Subcutaneous abdominal adipose tissue (tissue), 5 donors: ENCODE measurements around the gene FERMT3.
A peak's percentile ranks its signal among the peaks of the same experiment; 100 is the strongest.

ENCODE experiments used
- H3K27ac ChIP-seq: one replicate; pipeline ENCODE4 v1.7.0; 2013; ENCODE audit warnings: low read depth, mild to moderate bottlenecking, inconsistent platforms, low read length, moderate library complexity
- H3K27me3 ChIP-seq, 5 donors: one replicate each; pipeline ENCODE4 v1.7.0; 2013; ENCODE audit warnings: low read length in 5 of 5, inconsistent platforms in 1 of 5; ENCODE audit not compliant: control insufficient read depth in 5 of 5, insufficient read depth in 4 of 5
- H3K36me3 ChIP-seq, 5 donors: one replicate each; pipeline ENCODE4 v1.7.0; 2013; ENCODE audit warnings: low read length in 5 of 5; ENCODE audit not compliant: control insufficient read depth in 5 of 5, insufficient read depth in 5 of 5
- H3K4me1 ChIP-seq, 5 donors: one replicate each; pipeline ENCODE4 v1.7.0; 2013; ENCODE audit warnings: low read length in 5 of 5, mild to moderate bottlenecking in 3 of 5, moderate library complexity in 1 of 5; ENCODE audit not compliant: control insufficient read depth in 5 of 5, insufficient read depth in 5 of 5
- H3K4me3 ChIP-seq, 5 donors: one replicate each; pipeline ENCODE4 v1.7.0; 2013; ENCODE audit warnings: low read length in 5 of 5, low read depth in 1 of 5
- H3K9ac ChIP-seq, 5 donors: one replicate each; pipeline ENCODE4 v1.7.0; 2013; ENCODE audit warnings: low read length in 5 of 5, mild to moderate bottlenecking in 4 of 5, moderate library complexity in 3 of 5
- H3K9me3 ChIP-seq, 5 donors: one replicate each; pipeline ENCODE4 v1.7.0; 2013; ENCODE audit warnings: low read length in 5 of 5; ENCODE audit not compliant: control insufficient read depth in 5 of 5
- donor health status: healthy.
- donor health status: healthy.
- donor health status: healthy.
- donor health status: healthy.
- donor health status: healthy.

The FERMT3 gene

DNA sequence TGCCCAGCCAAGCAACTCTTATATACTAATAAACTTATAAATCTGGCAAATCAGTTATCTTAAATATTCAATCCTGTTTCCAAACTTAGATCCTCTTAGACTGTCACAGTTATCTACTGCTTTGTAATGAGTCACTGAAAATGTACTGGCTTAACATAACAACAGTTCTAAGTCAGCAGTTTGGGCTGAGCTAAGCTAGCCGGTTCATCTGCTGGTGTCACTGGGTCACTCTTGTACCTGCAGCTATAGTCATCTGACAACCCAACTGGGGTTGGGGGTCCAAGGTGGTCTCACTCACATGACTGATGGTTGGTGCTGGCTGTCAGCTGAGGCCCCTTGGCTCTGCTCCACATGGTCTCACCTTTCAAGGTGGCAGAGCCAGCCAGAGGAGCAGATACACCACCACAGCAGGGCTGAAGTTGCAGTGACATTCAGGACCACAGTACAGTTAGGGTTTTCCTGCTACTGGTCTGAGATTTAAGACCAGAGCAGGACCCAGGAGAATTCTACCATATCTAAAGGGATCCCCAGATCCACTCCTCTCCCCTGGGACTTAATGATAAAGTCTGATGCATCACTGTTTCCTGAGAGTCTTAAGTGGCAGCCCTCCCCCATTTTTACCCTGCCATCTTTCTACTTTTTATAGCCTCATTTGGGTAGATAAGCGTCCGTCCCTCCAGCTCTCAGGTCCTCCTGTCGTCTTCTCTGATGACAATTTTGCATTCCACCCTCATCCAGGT, 32.7 kb upstream of the FERMT3 start:
- Histone ChIP-seq H3K4me1 (no peaks in the 10 kb centered on the region), H3K4me3 (no peak overlapping the region), H3K27me3 (no peaks in the 10 kb centered on the region), H3K27ac (no peak overlapping the region), H3K9me3 (peaks cover 0 to 4% (median 0%) of the 10 kb centered on the region in 5 donors), H3K9ac (no peak overlapping the region), H3K36me3 (no peaks in the 10 kb centered on the region)

DNA sequence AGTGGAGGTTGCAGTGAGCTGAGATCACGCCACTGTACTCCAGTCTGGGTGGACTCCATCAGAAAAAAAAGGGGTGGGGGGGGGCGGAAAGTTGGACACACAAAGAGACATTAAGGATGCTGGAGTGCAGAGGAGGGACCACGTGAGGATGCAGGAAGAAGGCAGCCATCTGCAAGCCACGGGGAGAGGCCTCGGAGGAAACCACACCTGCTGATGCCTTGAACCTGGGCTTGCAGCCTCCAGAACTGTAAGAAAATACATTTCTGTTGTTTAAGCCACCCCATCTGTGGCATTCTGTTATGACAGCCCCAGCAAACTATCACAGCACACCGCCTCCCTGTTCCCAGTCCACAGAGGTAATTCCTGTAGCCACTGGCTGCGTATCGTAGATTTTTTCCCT, 29.8 kb upstream of the FERMT3 start:
- Histone ChIP-seq H3K9me3 (peaks cover 0 to 4% (median 0%) of the 10 kb centered on the region in 5 donors), H3K9ac (no peak overlapping the region), H3K27ac (no peak overlapping the region), H3K36me3 (no peaks in the 10 kb centered on the region), H3K4me3 (no peak overlapping the region), H3K4me1 (peaks cover 2 to 13% (median 11%) of the 10 kb centered on the region in 5 donors), H3K27me3 (no peaks in the 10 kb centered on the region)

DNA sequence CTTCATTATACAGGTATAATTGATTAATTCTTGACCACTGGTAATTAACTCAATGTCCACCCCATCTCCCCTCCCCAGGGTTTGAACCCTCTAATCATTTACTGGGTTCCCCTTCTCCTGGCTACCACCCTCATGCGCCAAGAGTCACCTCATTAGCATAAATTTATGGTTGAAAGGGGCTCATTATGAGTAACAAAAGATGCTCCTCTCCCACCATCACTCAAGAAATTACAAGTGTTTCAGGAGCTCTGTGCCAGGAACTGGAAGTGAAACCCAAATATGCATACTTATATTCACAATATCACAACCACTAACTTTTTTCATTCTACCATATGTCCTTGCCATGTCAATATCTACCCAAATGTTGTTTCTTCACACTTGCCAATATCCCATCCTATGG, 28.3 kb upstream of the FERMT3 start:
- Histone ChIP-seq H3K4me1 (peaks cover 2 to 17% (median 14%) of the 10 kb centered on the region in 5 donors), H3K9ac (no peak overlapping the region), H3K27me3 (no peaks in the 10 kb centered on the region), H3K36me3 (no peaks in the 10 kb centered on the region), H3K27ac (no peak overlapping the region), H3K9me3 (peaks cover 0 to 4% (median 0%) of the 10 kb centered on the region in 5 donors), H3K4me3 (no peak overlapping the region)

DNA sequence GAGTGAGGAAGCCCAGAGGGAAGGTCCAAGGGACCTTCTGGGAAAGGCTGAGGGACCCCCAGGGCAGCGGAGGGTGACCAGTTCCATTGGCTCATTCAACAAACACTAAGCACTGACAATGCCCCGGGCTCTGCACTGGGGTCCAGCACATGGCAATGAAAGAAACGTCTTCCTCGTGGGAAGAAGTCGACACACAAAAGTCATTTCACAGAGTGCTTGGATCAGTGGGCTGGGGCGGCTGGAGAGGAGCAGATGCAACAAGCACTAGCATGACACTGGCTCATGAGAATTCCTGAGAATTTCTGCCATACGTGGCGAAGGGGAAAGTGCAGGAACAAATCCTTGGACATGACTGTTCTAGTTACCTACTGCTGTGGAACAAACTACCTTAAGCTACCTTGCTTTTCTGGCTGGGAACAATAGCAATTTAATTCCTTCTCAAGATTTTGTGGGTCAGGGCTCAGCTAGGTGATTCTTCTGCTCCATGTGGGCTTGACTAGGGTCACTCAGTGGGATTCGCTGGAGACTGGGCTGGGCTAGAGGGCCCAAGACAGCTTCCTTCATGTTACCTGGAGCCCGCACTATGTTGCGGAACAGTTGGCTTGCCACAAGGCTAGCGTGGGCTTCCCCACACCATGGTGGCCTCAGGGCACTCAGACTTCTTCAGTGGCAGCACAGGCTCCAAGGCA, 27.4 kb upstream of the FERMT3 start:
- no peak overlapping the region for H3K4me3 ChIP-seq
- no peaks in the 10 kb centered on the region for H3K27me3 ChIP-seq
- H3K27ac ChIP-seq, result no peak overlapping the region
- no peak overlapping the region for H3K9ac ChIP-seq
- H3K9me3 ChIP-seq, result no peaks in the 10 kb centered on the region
- H3K36me3 ChIP-seq, result no peaks in the 10 kb centered on the region
- H3K4me1 ChIP-seq, result peaks cover 2 to 26% (median 19%) of the 10 kb centered on the region in 5 donors

DNA sequence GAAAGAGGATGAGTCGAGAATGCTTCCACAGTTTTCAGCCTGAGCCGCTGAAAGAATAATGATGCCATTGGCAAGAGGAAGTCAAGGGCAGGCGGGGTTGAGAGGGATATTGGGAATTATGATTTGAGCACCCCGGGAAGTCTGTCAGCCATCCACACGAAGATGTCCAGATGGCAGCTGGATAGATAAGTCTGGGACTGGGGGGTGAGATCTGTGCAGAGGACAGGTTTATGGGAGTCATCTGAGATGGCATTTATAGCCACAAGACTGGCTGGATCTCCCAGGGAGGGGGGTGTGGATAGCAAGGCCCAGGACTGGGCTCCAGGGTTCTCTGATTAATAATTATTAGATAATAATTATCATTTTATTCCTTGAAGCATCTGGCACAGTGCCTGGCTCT, 25.6 kb upstream of the FERMT3 start:
- Histone ChIP-seq H3K36me3 (no peaks in the 10 kb centered on the region), H3K27me3 (peaks cover 0 to 2% (median 0%) of the 10 kb centered on the region in 5 donors), H3K4me3 (peak overlapping the region in 1 of 5 donors; percentile 47), H3K27ac (no peak overlapping the region), H3K4me1 (peaks cover 6 to 40% (median 31%) of the 10 kb centered on the region in 5 donors), H3K9ac (peak overlapping the region in 3 of 5 donors; percentile 21 to 47 (median 30)), H3K9me3 (no peaks in the 10 kb centered on the region)

DNA sequence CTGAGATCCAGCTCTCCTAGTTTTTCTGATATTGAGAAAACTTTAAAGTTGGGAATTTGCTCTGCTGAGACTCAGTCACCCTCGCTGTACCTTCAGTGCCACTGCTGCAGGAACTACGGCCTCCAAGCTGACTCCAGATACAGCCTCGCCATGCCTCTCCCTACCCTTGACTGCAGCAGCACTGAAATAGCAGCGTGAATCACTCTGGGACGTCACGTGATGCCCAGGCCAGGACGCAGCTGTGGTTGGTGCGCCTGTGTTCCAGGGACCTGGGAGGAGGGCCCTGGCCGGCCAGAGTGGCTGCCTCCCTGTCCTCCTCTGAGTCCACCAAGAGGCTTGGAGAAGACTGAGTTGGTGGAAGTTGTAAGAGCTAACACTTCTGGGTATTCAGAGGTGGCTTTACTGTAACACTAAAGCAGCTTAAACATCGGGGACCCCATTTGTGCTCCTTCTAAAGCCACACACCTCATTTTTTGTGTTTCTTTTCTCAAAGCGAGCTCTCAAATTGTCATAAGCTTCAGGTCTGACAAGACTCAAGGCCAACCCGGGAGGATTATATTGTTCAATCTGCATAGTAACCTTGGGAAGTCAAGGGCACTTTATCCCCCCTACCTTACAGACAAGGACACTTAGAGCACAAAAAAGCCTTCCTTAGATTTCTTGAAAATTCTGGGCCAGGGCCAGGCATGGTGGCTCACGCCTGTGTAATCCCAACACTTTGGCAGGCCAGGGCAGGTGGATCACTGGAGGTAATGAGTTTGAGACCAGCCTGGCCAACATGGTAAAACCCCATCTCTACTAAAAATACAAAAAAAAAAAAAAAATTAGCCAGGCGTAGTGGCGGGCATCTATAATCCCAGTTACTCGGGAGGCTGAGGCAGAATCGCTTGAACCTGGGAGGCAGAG, 24.8 kb upstream of the FERMT3 start:
- peak overlapping the region; percentile 74 for H3K27ac ChIP-seq
- no peaks in the 10 kb centered on the region for H3K9me3 ChIP-seq
- H3K4me1 ChIP-seq, result peaks cover 8 to 40% (median 31%) of the 10 kb centered on the region in 5 donors
- H3K36me3 ChIP-seq, result no peaks in the 10 kb centered on the region
- peaks cover 0 to 2% (median 0%) of the 10 kb centered on the region in 5 donors for H3K27me3 ChIP-seq
- peak overlapping the region in 4 of 5 donors; percentile 29 to 47 (median 36) for H3K4me3 ChIP-seq
- H3K9ac ChIP-seq, result peak overlapping the region in 3 of 5 donors; percentile 21 to 47 (median 30)

DNA sequence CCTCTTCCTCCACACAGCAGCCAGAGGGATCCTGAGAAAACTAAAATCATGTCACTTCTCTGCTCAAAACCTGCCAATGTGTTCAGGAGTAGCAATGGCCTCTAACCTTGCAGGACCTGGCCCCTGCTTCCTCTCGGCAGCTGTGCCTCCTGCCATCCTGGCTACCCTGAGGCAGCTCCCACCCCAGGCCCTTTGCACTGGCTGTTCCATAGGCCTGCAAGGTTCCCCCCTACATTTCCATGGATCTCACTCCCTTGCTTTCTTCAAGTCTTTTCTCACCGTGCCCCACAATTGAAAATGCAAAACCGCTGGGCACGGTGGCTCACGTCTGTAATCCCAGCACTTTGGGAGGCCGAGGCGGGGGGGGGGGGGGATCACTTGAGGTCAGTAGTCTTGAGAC, 22.6 kb upstream of the FERMT3 start:
- H3K9me3 ChIP-seq, result no peaks in the 10 kb centered on the region
- peaks cover 0 to 4% (median 0%) of the 10 kb centered on the region in 5 donors for H3K36me3 ChIP-seq
- H3K27me3 ChIP-seq, result peaks cover 0 to 2% (median 0%) of the 10 kb centered on the region in 5 donors
- H3K4me3 ChIP-seq, result no peak overlapping the region
- no peak overlapping the region for H3K27ac ChIP-seq
- peak overlapping the region in 1 of 5 donors; percentile 3 for H3K9ac ChIP-seq
- H3K4me1 ChIP-seq, result peaks cover 8 to 40% (median 31%) of the 10 kb centered on the region in 5 donors

DNA sequence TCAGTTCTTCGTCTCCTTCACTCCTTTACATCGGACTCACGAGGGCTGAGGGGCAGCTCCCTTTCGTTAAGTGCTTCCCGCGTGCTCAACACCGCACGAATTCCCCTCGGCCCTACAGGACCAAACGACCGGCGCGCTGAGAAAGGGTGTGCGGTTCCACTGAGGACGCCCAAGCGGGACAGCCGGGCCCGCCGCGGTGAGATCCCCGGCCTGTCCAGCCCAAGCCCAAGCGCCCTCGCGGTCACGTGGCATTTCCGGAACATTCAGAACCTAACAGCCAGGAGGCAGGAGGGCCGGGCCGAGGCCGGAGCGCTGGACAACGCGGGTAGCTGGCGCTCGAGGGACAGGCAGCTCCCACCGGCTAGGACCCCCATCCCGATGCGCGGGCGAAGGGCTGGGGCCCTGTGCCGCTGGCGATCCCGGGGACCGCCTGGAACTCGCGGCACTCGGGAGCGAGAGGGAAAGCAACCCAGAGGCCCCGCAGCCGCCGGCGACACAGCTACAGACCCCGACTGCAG, 21.3 kb upstream of the FERMT3 start:
- H3K9me3 ChIP-seq, result no peaks in the 10 kb centered on the region
- peaks cover 8 to 47% (median 38%) of the 10 kb centered on the region in 5 donors for H3K4me1 ChIP-seq
- H3K36me3 ChIP-seq, result peaks cover 0 to 4% (median 0%) of the 10 kb centered on the region in 5 donors
- peaks cover 0 to 2% (median 0%) of the 10 kb centered on the region in 5 donors for H3K27me3 ChIP-seq
- peak overlapping the region; percentile 65 to 85 (median 77) for H3K4me3 ChIP-seq
- H3K27ac ChIP-seq, result no peak overlapping the region
- peak overlapping the region; percentile 80 to 92 (median 88) for H3K9ac ChIP-seq

DNA sequence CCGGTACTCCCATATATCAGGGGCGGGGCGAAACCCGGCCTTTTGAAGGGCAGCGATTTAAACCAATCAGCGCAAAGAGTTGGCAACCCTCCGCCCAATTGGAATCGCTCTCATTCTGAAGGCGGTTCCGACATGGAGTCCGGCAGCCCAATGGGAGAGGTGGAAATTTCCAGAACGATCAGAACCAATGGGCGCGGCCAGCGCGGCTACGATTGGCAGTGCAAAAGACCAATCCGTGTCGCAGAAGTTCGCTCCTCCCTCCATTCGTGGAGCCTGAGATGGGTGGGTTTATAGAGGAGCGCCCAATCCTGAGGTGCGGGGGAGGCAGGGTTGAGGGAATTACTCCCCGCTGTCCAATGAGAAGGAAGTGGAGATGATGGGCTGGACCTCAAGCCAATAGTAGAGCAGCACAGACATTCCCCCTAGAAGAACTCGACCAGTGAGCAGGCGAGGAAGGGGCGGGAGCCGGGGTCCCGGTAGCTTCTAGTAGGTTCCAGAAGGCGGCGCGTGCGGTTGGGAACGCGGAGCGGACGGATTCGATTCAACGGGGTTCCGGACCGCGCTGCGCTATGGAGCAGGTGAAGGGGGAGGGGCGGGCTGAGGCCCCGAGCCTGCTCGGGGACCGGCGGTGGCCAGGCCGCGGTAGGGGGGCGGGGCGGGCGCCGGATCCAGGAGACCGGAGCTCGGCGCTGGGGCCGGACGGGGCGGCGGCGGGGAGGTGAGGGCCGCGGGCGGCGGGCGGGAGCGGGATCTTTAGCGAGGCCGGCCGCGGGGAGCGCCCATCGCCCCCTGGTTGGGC, 20.6 kb upstream of the FERMT3 start, which contains the start of gene STIP1:
STIP1 (plus strand) TSS at position 479 of the 799 bp plus-strand sequence; CDS start at position 570, 91 bp downstream.
- H3K27me3 ChIP-seq, result peaks cover 0 to 2% (median 0%) of the 10 kb centered on the region in 5 donors
- H3K9me3 ChIP-seq, result no peaks in the 10 kb centered on the region
- peak within 1 kb of the TSS; percentile 65 to 85 (median 77) for H3K4me3 ChIP-seq
- H3K36me3 ChIP-seq, result peaks cover 0 to 4% (median 0%) of the 10 kb centered on the region in 5 donors
- no peak within 1 kb of the TSS for H3K27ac ChIP-seq
- peaks cover 8 to 42% (median 36%) of the 10 kb centered on the region in 5 donors for H3K4me1 ChIP-seq
- H3K9ac ChIP-seq, result peak within 1 kb of the TSS; percentile 80 to 92 (median 88)
